ENCODE measurements around the gene RASL11A.

DNA sequence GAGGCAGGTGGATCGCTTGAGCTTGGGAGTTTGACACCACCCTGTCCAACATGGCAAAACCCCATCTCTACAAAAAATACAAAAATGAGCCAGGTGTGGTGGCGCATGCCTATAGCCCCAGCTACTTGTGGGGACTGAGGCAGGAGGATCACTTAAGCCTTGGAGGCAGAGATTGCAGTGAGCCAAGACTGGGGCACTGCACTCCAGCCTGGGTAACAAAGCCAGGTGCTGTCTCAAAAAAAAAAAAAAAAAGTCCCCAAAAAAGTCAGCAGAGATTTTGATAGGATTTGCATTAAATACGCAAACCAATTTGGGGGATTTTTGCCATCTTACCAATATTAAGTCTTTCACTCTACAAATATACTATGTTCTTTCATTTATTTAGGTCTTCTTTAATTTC lies 41.0 kb upstream of the RASL11A start:
- TF ChIP-seq, protein P1, sequence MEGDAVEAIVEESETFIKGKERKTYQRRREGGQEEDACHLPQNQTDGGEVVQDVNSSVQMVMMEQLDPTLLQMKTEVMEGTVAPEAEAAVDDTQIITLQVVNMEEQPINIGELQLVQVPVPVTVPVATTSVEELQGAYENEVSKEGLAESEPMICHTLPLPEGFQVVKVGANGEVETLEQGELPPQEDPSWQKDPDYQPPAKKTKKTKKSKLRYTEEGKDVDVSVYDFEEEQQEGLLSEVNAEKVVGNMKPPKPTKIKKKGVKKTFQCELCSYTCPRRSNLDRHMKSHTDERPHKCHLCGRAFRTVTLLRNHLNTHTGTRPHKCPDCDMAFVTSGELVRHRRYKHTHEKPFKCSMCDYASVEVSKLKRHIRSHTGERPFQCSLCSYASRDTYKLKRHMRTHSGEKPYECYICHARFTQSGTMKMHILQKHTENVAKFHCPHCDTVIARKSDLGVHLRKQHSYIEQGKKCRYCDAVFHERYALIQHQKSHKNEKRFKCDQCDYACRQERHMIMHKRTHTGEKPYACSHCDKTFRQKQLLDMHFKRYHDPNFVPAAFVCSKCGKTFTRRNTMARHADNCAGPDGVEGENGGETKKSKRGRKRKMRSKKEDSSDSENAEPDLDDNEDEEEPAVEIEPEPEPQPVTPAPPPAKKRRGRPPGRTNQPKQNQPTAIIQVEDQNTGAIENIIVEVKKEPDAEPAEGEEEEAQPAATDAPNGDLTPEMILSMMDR (IDR thresholded peaks at IDR 0.05) = no peak
- no peak for TF ChIP-seq POLR2A (IDR thresholded peaks at IDR 0.05)

Data from adrenal gland (tissue), 5 donors.